ENCODE data around the gene PCBP2. TPM values are rescaled to one million over a fixed set of nuclear protein-coding genes. Genes with fewer than 3 reads are reported as not detected.

PCBP2 gene
- polyA plus RNA-seq, 1 donor from 2014 or later: 242 TPM

GRCh38 chr12:53484686-53485575, 33.0 kb downstream of the PCBP2 start:
- Histone ChIP-seq H2AFZ (ENCODE audit: low read depth, low read length) (no peak overlapping the region), H3K27me3 (ENCODE audit: insufficient read depth, low read depth, low read length) (no peaks in the 10 kb centered on the region), H3K9me2 (ENCODE audit: insufficient read depth, low read length) (no peaks in the 10 kb centered on the region), H3K4me2 (ENCODE audit: low read length) (no peak overlapping the region), H3K27ac (ENCODE audit: low read length) (no peak overlapping the region), H3K9ac (ENCODE audit: low read length) (no peak overlapping the region), H3K9me3 (ENCODE audit: low read length) (no peaks in the 10 kb centered on the region), H3K36me3 (ENCODE audit: insufficient read depth, low read length) (no peaks in the 10 kb centered on the region), H3K4me3 (ENCODE audit: low read length) (no peak overlapping the region), H3K79me2 (replicated peaks; ENCODE audit: insufficient read depth, low read length) (peaks cover 20% of the 10 kb centered on the region), H3F3A (ENCODE audit: insufficient read depth, low read length, poor library complexity, severe bottlenecking) (no peaks in the 10 kb centered on the region), H4K20me1 (ENCODE audit: insufficient read depth) (peaks cover 7% of the 10 kb centered on the region)
- no peak for TF ChIP-seq SMC3 (conservative IDR thresholded peaks at IDR 0.05; ENCODE audit: poor library complexity)
- TF ChIP-seq, protein P1, sequence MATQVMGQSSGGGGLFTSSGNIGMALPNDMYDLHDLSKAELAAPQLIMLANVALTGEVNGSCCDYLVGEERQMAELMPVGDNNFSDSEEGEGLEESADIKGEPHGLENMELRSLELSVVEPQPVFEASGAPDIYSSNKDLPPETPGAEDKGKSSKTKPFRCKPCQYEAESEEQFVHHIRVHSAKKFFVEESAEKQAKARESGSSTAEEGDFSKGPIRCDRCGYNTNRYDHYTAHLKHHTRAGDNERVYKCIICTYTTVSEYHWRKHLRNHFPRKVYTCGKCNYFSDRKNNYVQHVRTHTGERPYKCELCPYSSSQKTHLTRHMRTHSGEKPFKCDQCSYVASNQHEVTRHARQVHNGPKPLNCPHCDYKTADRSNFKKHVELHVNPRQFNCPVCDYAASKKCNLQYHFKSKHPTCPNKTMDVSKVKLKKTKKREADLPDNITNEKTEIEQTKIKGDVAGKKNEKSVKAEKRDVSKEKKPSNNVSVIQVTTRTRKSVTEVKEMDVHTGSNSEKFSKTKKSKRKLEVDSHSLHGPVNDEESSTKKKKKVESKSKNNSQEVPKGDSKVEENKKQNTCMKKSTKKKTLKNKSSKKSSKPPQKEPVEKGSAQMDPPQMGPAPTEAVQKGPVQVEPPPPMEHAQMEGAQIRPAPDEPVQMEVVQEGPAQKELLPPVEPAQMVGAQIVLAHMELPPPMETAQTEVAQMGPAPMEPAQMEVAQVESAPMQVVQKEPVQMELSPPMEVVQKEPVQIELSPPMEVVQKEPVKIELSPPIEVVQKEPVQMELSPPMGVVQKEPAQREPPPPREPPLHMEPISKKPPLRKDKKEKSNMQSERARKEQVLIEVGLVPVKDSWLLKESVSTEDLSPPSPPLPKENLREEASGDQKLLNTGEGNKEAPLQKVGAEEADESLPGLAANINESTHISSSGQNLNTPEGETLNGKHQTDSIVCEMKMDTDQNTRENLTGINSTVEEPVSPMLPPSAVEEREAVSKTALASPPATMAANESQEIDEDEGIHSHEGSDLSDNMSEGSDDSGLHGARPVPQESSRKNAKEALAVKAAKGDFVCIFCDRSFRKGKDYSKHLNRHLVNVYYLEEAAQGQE (IDR thresholded peaks at IDR 0.05; ENCODE audit: borderline replicate concordance): no peak
- no peak for TF ChIP-seq TAF1 (IDR thresholded peaks at IDR 0.05; ENCODE audit: low read depth)
- TF ChIP-seq MXI1 (conservative IDR thresholded peaks at IDR 0.05; ENCODE audit: poor library complexity, severe bottlenecking): no peak
- TF ChIP-seq EP300 (conservative IDR thresholded peaks at IDR 0.05; ENCODE audit: poor library complexity, severe bottlenecking): no peak
- no peak for TF ChIP-seq EZH2 (IDR thresholded peaks at IDR 0.05; ENCODE audit: borderline replicate concordance, insufficient read depth, low read length, poor library complexity, severe bottlenecking)
- TF ChIP-seq, protein P2, sequence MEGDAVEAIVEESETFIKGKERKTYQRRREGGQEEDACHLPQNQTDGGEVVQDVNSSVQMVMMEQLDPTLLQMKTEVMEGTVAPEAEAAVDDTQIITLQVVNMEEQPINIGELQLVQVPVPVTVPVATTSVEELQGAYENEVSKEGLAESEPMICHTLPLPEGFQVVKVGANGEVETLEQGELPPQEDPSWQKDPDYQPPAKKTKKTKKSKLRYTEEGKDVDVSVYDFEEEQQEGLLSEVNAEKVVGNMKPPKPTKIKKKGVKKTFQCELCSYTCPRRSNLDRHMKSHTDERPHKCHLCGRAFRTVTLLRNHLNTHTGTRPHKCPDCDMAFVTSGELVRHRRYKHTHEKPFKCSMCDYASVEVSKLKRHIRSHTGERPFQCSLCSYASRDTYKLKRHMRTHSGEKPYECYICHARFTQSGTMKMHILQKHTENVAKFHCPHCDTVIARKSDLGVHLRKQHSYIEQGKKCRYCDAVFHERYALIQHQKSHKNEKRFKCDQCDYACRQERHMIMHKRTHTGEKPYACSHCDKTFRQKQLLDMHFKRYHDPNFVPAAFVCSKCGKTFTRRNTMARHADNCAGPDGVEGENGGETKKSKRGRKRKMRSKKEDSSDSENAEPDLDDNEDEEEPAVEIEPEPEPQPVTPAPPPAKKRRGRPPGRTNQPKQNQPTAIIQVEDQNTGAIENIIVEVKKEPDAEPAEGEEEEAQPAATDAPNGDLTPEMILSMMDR (IDR thresholded peaks at IDR 0.05; ENCODE audit: poor library complexity, severe bottlenecking): no peak
- no peak for TF ChIP-seq RAD21 (conservative IDR thresholded peaks at IDR 0.05)
- no peak for TF ChIP-seq POLR2AphosphoS5 (IDR thresholded peaks at IDR 0.05)

GRCh38 chr12:53485955-53486735, 34.2 kb downstream of the PCBP2 start:
- no peaks in the 10 kb centered on the region for H3K9me2 ChIP-seq (ENCODE audit: insufficient read depth, low read length)
- no peak overlapping the region for H3K9ac ChIP-seq (ENCODE audit: low read length)
- H3K27me3 ChIP-seq (ENCODE audit: insufficient read depth, low read depth, low read length): no peaks in the 10 kb centered on the region
- peaks cover 23% of the 10 kb centered on the region for H3K79me2 ChIP-seq (replicated peaks; ENCODE audit: insufficient read depth, low read length)
- no peaks in the 10 kb centered on the region for H3K36me3 ChIP-seq (ENCODE audit: insufficient read depth, low read length)
- H3K4me2 ChIP-seq (ENCODE audit: low read length): no peak overlapping the region
- no peak overlapping the region for H2AFZ ChIP-seq (ENCODE audit: low read depth, low read length)
- H3F3A ChIP-seq (ENCODE audit: insufficient read depth, low read length, poor library complexity, severe bottlenecking): no peaks in the 10 kb centered on the region
- TF ChIP-seq RAD21 (conservative IDR thresholded peaks at IDR 0.05): no peak
- no peak for TF ChIP-seq EZH2 (IDR thresholded peaks at IDR 0.05; ENCODE audit: borderline replicate concordance, insufficient read depth, low read length, poor library complexity, severe bottlenecking)
- no peak for TF ChIP-seq POLR2AphosphoS5 (IDR thresholded peaks at IDR 0.05)
- no peak for TF ChIP-seq TAF1 (IDR thresholded peaks at IDR 0.05; ENCODE audit: low read depth)
- TF ChIP-seq, protein P1 (IDR thresholded peaks at IDR 0.05; ENCODE audit: borderline replicate concordance): no peak
- TF ChIP-seq, protein P2 (IDR thresholded peaks at IDR 0.05; ENCODE audit: poor library complexity, severe bottlenecking): no peak
- no peak for TF ChIP-seq MXI1 (conservative IDR thresholded peaks at IDR 0.05; ENCODE audit: poor library complexity, severe bottlenecking)
- TF ChIP-seq SMC3 (conservative IDR thresholded peaks at IDR 0.05; ENCODE audit: poor library complexity): no peak
- TF ChIP-seq EP300 (conservative IDR thresholded peaks at IDR 0.05; ENCODE audit: poor library complexity, severe bottlenecking): no peak
- no peak overlapping the region for H3K4me3 ChIP-seq (ENCODE audit: low read length)
- no peaks in the 10 kb centered on the region for H3K9me3 ChIP-seq (ENCODE audit: low read length)
- no peak overlapping the region for H3K27ac ChIP-seq (ENCODE audit: low read length)
- peaks cover 7% of the 10 kb centered on the region for H4K20me1 ChIP-seq (ENCODE audit: insufficient read depth)
